ENCODE results near the gene NCOA3. TPM values are rescaled to one million over a fixed set of nuclear protein-coding genes. Genes with fewer than 3 reads are reported as not detected.
"Not testable (repeated sequence)": the region's sequence is repeated elsewhere in the genome, so short reads cannot be mapped to it uniquely, and the experiment has no call there.

NCOA3 gene
- total RNA-seq = 10.4 and 13.6 TPM in 2 replicates
- 5.8 TPM for polyA plus RNA-seq (2012)

DNA sequence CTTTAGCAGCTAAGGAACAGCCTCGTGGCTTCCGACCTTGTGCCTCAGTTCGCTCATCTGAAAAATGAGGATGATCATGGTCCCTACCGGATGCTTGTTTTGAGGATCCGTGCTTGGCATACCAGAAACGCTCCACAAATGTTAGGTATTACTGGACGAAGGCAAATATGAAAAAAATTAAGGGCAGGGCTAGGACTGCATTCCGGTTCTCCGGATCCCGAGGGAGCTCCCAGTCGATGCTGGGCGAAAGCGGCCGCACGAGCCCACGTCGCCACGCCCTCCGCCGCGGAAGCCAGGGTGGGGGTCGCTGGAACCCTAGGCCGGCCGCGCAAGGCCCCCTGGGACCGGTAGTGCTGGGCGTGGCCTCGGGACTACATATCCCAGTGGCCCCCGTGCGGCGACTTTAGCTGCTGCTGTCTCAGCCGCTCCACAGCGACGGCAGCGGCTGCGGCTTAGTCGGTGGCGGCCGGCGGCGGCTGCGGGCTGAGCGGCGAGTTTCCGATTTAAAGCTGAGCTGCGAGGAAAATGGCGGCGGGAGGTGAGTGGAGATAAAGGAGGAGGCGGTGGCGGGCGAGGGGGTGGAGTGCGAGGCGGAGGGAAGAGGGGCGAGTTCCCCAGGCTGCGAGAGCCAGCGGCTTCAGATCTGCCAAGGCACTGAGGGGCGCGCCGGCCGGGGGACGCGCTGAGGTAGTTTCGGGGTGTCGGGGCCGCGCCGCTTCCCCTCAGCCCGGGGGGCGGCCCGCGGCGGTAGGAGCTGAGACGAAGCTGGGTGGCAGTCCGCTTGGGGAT, at the start of gene NCOA3:
TSS of gene NCOA3 (plus strand) at position 406 of the 789 bp plus-strand sequence. CDS start 120,361 bp downstream, outside the sequence.
- DNase-seq (ENCODE audit: low read depth) = peak; percentile 97

DNA sequence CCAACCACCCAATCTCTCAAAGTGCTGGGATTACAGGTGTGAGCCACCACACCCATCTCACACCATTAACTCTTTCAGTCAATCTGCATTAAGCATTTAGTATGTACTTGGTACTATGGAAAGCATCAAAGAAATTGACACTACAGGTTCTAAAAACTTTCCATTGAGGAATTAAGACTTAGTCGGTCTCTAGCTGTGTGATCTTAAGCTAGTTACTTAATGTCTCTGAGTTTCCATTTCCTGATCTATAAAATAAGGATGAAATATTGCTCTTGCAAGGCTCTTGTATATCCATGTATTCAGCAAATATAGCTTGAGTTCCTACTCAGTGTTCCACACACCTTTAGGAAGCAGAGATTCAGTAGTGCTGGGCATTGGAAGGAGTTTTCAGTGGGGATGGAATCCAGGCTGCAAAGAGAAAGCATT, 48.9 kb upstream of the NCOA3 start:
- no peak for DNase-seq (ENCODE audit: low read depth)

DNA sequence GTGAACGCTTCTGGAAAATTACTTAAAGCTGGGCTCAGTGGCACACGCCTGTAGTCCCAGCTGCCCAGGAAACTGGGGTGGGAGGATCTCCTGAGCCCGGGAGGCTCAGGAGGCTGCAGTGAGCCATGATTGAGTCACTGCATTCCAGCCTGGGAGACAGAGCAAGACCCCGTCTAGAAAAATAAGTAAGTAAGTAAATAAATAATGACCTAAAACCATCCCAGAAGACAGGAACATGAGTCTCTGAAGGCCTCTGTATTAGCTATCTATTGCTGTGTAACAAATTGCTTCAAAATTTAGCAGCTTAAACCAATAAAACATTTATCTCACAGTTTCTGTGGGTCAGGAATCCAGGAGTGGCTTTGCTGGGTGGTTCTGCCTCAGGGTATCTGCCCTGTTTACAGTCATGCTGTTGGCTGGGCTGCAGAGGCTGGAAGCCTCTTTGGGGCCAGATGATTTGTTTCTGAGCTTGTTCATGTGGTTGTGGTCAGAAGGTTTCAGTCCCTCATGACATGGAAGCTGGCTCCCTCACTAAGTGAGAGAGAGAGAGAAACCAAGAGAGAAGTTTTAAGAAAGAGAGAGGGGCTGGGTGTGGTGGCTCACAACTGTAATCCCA, 48.4 kb upstream of the NCOA3 start:
- DNase-seq (ENCODE audit: low read depth) = peak; percentile 23

DNA sequence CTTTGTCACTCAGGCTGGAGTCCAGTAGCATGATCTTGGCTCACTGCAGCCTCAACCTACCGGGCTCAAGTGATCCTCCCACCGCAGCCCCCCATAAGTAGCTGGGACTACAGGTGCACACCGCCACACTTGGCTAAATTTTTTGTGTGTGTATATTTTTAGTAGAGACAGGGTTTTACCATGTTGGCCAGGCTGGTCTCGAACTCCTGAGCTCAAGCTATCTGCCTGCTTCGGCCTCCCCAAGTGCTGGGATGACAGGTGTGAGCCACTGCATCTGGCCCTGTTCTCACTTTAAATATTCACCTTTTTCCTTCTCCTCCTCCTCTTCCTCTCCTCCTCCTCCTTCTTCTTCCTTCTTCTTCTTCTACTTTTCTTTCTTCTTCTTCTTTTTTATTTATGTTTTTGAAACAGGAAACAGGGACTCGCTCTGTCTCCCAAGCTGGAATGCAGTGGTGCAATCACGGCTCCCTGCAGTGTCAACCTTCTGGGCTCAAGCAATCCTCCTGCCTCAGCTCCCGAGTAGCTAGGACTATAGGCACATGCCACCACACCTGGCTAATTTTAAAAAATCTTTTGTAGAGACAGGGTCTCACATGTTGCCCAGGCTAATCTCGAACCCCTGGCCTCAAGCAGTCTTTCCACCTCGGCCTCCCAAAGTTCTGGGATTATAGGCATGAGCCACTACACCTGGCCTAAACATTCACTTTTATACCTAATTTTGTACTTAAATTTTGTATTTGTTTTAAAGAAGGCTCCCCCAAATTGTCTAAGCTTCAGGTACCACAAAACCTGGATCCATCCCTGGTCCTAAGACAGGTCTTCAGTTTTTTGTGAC, 47.2 kb upstream of the NCOA3 start:
- no peak for DNase-seq (ENCODE audit: low read depth)

DNA sequence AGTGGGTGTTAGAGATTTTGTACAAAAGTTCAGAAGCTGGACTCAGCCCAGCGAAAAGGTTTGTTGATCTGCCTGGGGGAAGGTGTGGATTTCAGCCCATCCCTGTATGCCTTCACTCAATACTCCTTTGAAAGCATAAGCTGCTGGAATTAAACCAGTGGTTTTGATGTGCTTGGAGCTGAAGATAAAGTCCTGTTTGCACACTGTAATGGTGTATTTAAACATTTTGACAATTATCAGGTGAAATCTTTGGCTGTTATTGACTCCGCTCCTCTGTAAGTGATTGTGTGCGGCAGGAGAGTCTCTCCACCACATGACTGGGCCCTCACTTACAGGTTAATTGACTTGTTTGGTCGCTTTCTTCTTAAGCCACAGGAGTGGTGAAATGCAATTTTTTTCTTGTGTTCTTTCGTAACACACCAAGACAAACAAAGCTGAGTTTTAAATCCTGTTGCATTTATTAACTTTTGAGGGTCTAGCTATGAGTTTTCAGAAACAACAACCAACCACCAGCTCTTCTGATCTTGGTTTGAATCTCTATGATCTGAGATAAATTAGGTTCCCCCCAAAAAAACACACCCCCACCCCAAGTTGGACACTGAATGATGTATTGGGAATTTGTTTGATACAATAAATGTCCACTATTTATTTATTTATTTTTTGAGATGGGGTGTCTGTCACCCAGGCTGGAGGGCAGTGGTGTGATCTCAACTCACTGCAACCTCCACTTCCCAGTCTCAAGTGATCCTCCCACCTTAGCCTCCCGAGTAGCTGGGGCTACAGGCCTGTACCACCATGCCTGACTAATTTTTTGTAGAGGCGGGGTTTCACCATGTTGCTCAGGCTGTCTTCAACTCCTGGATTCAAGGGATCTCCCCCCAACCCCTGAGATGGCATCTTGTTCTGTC, 46.3 kb upstream of the NCOA3 start:
- DNase-seq (ENCODE audit: low read depth) = no peak

DNA sequence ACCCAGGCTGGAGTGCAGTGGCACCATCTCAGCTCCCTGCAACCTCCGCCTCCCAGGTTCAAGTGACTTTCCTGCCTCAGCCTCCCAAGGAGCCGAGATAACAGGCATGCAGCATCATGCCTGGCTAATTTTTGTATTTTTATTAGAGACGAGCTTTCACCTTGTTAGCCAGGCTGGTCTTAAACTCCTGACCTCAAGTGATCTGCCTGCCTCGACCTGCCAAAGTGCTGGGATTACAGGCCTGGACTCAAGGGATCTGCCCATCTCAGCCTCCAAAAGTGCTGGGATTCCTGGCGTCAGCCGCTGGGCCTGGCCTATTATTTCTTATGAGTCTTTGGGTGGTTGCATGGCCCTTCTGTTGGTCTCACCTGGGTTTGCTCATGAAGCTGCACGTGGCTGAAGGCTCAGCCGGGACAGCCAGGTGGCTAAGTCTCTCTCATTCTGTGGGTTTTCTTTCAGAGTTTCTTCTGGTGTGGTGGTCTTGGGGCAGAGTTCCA, 45.6 kb upstream of the NCOA3 start:
- DNase-seq (ENCODE audit: low read depth) = no peak

DNA sequence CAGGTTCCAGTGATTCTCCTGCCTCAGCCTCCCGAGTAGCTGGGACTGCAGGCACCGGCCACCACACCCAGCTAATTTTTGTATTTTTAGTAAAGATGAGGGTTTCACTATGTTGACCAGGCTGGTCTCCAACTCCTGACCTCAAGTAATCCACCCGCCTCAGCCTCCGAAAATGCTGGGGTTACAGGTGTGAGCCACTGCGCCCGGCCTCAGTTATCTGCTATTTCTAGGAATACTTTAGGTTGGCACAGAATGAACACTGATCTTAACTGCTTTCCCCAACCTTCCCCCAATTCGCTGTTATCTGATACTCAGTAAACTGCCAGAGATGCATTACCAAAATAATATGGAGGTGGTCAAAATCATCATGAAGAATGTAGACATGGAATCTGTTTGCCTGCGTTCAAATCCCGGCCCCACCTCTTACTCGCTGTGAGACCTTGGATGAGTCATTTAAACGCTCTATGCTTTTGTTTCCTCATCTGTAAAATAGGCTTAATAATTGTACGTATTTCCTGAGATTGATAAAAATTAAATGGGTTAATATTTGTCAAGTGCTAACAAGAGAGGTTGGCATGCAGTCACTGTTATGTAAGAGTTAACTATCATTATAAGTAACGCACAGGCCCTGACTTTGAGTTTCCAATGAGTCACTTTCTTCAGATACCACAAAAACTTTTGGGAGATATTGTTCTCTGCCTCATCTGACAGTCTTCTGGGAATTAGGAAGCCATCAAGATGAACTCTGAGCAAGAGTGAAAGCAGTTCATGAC, 44.5 kb upstream of the NCOA3 start:
- DNase-seq (ENCODE audit: low read depth) = peak; percentile 40

DNA sequence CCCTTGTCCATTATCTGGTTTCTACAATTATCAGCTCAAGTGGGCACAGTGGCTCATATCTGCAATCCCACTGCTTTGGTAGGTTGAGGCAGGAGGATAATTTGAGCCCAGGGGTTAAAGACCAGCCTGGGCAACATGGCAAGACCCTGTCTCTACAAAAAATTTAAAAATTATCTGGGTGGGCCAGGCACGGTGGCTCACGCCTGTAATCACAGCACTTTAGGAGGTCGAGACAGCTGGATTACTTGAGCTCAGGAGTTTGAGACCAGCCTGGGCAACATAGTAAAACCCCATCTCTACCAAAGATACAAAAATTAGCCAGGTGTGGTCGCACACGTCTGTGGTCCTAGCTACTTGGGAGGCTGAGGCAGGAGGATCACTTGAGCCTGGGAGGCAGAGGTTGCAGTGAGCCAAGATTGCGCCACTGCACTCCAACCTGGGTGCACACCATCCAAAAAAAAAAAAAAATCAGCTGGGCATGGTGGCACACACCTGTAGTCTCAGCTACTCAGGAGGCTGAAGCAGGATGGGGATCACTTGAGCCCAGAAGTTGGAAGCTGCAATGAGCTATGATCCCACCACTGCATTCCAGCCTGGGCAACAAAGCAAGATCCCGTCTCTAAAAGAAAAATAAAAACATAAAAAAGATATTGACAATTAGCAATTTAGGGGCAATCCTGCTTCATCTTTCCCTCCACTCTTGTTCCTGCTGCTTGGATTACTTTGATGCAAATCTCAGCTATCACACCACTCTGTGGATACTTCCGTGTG, 43.2 kb upstream of the NCOA3 start:
- DNase-seq (ENCODE audit: low read depth) = not testable (repeated sequence)

DNA sequence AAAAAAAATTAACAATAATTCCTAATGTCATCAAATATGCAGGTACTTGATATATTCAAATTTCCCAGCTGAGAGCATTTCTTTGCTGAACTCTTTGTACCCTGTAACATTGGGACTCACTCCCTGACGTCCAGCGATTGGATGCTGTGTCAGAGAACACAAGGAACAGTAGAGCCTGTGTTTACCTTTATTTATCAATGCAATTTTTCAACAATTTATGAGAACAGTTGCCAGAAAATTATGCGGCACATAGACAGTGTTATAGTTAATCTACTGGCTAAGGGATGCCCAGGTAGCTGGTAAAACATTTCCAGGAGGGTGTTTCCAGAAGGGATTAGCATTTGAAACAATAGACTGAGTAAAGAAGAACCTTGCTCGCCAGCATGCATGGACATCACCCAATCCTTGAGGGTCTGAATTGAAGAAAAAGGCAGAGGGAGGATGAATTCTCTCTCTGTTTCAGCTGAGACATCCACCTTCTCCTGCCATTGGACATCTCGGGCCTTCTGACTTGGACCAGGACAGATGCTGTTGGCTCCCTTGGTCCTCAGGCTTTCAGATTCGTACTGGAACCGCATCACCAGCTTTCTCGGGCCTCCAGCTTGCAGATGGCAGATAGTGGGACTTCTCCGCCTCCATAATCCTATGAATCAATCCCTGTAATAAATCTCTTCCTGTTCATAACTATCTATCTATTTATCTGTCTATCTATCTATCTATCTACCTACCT, 42.2 kb upstream of the NCOA3 start:
- no peak for DNase-seq (ENCODE audit: low read depth)

DNA sequence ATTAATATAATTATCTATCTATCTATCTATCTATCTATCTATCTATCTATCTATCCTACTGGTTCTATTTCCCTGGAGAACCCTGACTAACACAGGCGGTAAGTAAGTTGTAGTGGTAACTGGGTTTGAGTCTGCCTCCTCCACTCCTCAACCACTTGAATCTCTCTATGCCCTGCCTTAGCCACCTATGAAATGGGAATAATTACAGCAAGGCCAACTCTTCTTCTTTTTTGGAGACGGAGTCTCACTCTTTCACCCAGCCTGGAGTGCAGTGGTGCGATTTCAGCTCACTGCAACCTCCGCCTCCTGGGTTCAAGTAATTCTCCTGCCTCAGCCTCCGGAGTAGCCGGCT, 41.0 kb upstream of the NCOA3 start:
- not testable (repeated sequence) for DNase-seq (ENCODE audit: low read depth)

DNA sequence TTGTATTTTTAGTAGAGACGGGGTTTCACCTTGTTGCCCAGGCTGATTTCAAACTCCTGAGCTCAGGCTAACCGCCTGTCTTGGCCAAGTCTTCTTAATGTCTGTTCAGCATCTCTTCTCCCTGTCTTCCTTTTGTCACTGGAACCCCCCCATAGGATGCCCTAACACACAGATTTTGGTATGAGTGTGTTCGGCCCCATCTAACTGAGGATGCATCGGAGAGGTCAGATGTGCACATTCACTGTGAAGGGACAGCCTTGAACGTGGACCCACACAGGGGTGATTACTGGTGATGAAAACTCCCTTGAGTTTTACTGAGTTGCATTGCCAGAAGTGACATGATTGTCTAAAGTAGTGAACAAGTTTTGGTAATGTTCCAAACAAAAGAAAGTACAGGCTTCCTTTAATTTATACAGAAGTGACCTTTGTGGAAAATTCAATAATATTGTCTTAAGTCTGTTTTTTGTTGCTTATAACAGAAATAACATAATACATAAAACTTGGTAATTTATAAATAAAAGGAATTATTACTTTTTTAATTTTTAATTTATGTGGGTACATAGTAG, 40.5 kb upstream of the NCOA3 start:
- no peak for DNase-seq (ENCODE audit: low read depth)

DNA sequence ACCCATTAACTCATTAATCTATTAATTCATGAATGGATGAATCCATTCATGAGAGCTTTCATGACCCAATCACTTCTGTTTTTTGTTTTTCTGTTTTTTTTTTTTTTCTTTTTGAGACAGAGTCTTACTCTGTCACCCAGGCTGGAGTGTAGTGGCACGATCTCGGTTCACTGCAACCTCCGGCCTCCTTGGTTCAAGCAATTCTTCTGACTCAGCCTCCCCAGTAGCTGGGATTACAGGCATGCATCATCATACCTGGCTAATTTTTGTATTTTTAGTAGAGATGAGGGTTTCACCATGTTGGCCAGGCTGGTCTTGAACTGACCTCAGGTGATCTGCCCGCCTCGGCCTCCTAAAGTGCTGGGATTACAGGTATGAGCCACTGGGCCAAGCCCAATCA, 39.8 kb upstream of the NCOA3 start:
- DNase-seq (ENCODE audit: low read depth) = not testable (repeated sequence)

DNA sequence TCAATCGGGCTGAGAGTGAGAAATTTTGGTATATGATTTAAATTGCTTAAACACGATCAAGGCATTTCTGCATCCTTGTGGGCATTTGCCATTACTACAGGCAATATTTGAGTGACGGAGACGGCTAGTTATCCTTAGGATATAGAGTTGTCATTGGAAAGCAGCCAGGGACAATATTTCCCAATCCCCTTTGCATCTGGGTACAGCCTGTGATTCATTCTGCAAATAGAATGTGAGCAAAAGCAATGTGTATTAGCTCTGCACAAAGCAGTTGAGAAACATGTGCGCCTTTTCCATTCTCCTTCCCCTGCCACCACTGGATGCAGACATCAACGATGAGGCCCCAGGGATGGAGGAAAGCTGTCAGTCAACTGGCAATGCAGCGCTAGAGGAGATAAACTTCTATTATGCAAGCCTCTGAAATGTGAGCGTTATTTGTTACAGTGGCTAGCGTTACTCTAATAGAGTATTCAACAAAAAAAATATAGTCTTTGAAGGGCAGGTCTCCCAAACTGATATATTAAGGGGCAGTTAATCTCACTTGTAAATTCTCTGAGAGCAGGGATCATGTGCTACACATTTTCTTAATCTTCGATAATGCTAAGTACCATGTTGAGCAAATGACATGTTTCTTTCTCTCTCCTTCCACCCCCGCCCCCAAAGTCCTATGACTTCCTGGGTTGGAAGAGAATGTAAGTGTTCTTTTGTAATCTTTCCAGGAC, 37.1 kb upstream of the NCOA3 start:
- peak; percentile 76 for DNase-seq (ENCODE audit: low read depth)

DNA sequence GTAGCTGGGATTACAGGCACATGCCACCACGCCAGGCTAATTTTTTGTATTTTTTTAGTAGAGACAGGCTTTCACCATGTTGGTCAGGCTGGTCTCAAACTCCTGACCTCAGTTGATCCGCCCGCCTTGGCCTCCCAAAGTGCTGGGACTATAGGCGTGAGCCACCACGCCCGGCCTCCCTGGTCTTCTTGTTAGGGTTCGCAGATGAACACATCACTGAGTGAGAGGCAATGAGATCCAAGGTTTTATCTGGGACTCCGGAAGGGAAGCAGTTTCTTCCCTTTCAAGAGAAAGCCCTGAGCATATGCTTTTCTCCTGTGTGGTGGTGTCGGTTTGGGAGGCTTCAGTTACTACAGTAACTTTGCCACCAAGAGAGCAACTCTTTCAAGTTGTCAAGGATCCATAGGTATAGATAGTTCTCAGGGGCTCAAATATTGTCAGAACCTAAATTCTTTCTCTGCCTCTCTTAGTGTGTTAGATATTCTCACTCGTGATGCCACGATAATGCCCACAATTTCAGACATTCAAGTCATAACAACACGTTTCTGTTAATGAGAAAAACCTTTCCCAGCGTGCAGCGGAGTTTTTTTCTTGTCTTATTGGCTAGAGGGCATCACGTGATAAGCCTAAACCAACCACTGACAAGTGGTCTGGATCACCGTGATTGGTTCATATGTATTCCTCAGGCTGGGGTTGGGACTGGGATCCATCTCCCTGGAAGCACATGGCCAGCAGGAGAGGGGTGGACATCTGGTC, 36.2 kb upstream of the NCOA3 start:
- DNase-seq (ENCODE audit: low read depth) = no peak

DNA sequence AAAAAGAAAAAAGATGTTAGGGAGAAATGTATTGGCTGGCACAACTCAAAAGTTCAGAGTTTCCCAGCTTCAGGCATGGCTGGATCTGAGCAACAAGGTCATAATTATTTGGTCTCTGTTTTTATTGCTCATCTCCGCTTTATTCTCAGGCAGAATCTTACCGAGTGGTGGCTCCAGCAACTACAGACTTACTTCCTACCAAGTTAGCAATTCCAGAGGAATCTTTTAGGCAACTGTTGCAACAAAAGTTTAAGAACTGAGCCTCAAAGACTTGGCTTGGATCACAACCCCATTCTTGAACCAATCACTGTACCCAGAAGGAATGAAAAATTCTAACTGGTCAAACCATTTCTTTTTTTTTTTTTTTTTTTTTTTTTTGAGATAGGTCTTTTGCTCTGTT, 35.5 kb upstream of the NCOA3 start:
- DNase-seq (ENCODE audit: low read depth) = no peak

DNA sequence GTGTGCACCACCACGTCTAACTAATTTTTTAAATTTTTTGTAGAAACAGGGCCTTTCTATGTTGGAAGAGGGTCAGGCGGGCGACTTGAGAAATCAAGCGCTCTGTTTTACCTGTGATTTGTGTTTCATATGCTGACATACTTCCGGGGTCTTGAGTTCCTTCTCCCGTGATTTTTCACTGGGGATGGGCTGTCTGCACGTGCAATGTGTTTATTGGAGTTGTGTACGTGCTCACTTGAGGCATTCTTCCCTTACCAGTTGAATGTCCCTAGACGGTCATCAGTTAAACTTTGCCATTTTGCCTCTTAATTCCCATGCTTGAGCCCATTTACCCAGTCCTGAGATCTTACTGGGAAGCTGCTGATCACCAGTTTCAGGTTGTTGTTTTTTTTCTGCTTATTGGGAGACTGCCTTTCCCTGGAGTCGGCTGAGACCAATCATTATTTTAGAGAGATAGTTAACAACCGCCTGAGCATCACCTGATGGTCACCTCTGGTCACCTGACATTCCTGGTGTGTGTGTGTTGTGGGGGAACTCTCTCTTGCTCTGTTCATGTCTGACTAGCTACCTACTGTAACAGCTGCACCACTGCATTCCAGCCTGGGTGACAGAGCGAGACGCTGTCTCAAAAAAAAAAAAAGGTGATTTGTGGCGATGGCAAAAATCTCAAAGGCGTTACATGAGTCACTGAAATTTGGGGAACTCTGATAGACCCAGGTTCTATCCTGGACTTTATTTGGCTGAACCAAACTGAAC, 34.8 kb upstream of the NCOA3 start:
- no peak for DNase-seq (ENCODE audit: low read depth)
